ENCODE data around the gene ARHGAP27. TPM values are rescaled to one million over a fixed set of nuclear protein-coding genes. Genes with fewer than 3 reads are reported as not detected.
"Not testable (repeated sequence)": the region's sequence is repeated elsewhere in the genome, so short reads cannot be mapped to it uniquely, and the experiment has no call there.

The ARHGAP27 gene
- total RNA-seq (2022), result 104 and 125 TPM in 2 replicates
- percentile 85 among the genes with signal in this experiment for Bru-seq, nascent RNA
- percentile 82 among the genes with signal in this experiment for BruChase-seq, experiment 1, labeled RNA remaining after a 6-hour chase
- percentile 81 among the genes with signal in this experiment for BruChase-seq, experiment 2, labeled RNA remaining after a 2-hour chase
- long read RNA-seq, full-length matches to known transcripts, result 17 of 83 reads
- long read RNA-seq, partial matches to known transcripts, result 18 of 83 reads
- long read RNA-seq, other reads (novel, unspliced or antisense), result 48 of 83 reads

- CTCF ChIA-PET, result interaction anchor here (1.0 kb wide), 1 partner anchor 14 kb away, joined by 4 read pairs; no protein-coding TSS in a partner anchor
- peak; percentile 70 for DNase-seq
- no TSS peak for BruUV-seq (replicated peaks)
- Mint-ChIP-seq H3K4me3 (ENCODE audit: low read depth, unreplicated experiment) (peak within 1 kb of the TSS; percentile 93), H3K9me3 (ENCODE audit: low read depth, unreplicated experiment) (no peaks in the 10 kb centered on the region), H3K36me3 (ENCODE audit: insufficient read depth, unreplicated experiment) (peaks cover 88% of the 10 kb centered on the region), H3K4me1 (ENCODE audit: low read depth, unreplicated experiment) (peaks cover 21% of the 10 kb centered on the region), H3K27me3 (ENCODE audit: unreplicated experiment) (no peaks in the 10 kb centered on the region), H3K27ac (ENCODE audit: unreplicated experiment) (peak within 1 kb of the TSS; percentile 83)
- no peak for TF ChIP-seq CTCF (IDR thresholded peaks at IDR 0.05; ENCODE audit: unreplicated experiment)
- intact Hi-C loops (cut with micrococcal nuclease; ENCODE audit: unreplicated experiment), result no loop called here
Measured at GRCh38 chr17:45432405-45433158, at the start of gene ARHGAP27. Gene ARHGAP27 (minus strand): TSS chr17:45432870. CDS start chr17:45430279, 2,591 bp downstream.

GRCh38 chr17:45482317-45482716, 49.6 kb upstream of the ARHGAP27 start:
- H3K36me3 Mint-ChIP-seq (ENCODE audit: insufficient read depth, unreplicated experiment), result peaks cover 19% of the 10 kb centered on the region
- not testable (repeated sequence) for BruUV-seq (replicated peaks)

DNA sequence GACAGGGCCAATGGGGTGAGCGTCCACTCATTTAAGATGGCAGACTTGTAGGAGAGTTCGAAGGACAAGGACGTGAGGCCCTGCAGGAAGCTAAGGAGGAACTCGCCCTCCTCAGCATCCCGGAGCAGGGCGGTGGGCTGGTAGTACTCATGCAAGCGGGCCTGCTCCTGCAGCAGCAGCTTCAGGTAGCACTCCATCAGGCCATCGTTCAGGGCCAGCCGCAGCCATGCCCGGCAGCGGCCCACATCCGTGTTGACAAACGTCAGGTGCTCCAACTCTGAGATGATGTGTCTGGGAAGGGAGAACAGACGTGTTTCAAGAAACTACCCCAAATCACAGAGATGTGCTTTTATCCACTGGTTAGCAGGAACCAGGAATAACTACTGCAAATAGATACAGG, 42.8 kb upstream of the ARHGAP27 start:
- H3K4me3 Mint-ChIP-seq (ENCODE audit: low read depth, unreplicated experiment); H3K27me3 Mint-ChIP-seq (ENCODE audit: unreplicated experiment); BruUV-seq (replicated peaks); H3K27ac Mint-ChIP-seq (ENCODE audit: unreplicated experiment); intact Hi-C loops (cut with micrococcal nuclease; ENCODE audit: unreplicated experiment); DNase-seq; H3K9me3 Mint-ChIP-seq (ENCODE audit: low read depth, unreplicated experiment); CTCF ChIA-PET: not testable (repeated sequence)
- Mint-ChIP-seq H3K36me3 (ENCODE audit: insufficient read depth, unreplicated experiment) (peaks cover 39% of the 10 kb centered on the region), H3K4me1 (ENCODE audit: low read depth, unreplicated experiment) (peaks cover 14% of the 10 kb centered on the region)

More at GRCh38 chr17:45482317-45482716, 49.6 kb upstream of the ARHGAP27 start:
- H3K27ac Mint-ChIP-seq (ENCODE audit: unreplicated experiment); intact Hi-C loops (cut with micrococcal nuclease; ENCODE audit: unreplicated experiment); H3K9me3 Mint-ChIP-seq (ENCODE audit: low read depth, unreplicated experiment); H3K4me3 Mint-ChIP-seq (ENCODE audit: low read depth, unreplicated experiment); DNase-seq; CTCF ChIA-PET; H3K27me3 Mint-ChIP-seq (ENCODE audit: unreplicated experiment): not testable (repeated sequence)
- H3K4me1 Mint-ChIP-seq (ENCODE audit: low read depth, unreplicated experiment), result peaks cover 37% of the 10 kb centered on the region

DNA sequence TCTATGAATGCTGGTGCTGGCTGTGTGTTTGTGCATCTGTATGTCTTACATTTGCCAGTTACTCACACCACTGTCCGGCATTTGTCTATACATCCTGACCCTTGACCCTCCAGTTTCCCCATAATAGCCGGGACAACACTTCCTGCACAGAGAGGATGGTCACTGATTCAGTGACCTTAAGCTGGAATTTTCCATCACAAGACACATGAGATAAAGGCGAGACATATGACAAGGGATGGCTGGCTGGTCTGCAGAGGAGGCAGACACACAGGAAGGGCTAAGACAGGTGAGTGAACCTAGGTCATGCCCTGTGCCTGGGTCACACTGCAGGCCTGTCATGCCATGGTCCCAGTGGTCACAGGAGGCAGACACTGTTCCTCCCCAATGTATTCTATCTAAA, 39.6 kb upstream of the ARHGAP27 start:
- BruUV-seq (replicated peaks), result not testable (repeated sequence)
- peaks cover 27% of the 10 kb centered on the region for H3K4me1 Mint-ChIP-seq (ENCODE audit: low read depth, unreplicated experiment)

GRCh38 chr17:45469204-45469563, 36.5 kb upstream of the ARHGAP27 start:
- DNase-seq, result peak; percentile 29
- H3K4me3 Mint-ChIP-seq (ENCODE audit: low read depth, unreplicated experiment); BruUV-seq (replicated peaks); CTCF ChIA-PET; H3K27me3 Mint-ChIP-seq (ENCODE audit: unreplicated experiment); H3K9me3 Mint-ChIP-seq (ENCODE audit: low read depth, unreplicated experiment): not testable (repeated sequence)
- Mint-ChIP-seq H3K36me3 (ENCODE audit: insufficient read depth, unreplicated experiment) (peaks cover 25% of the 10 kb centered on the region), H3K27ac (ENCODE audit: unreplicated experiment) (peak overlapping the region; percentile 89), H3K4me1 (ENCODE audit: low read depth, unreplicated experiment) (peaks cover 27% of the 10 kb centered on the region)
- intact Hi-C loops (cut with micrococcal nuclease; ENCODE audit: unreplicated experiment), result loop anchor here (5.0 kb wide), 1 partner anchor 42 kb away; no protein-coding TSS in a partner anchor

More for the DNA sequence above, 39.6 kb upstream of the ARHGAP27 start:
- CTCF ChIA-PET; H3K4me3 Mint-ChIP-seq (ENCODE audit: low read depth, unreplicated experiment); H3K9me3 Mint-ChIP-seq (ENCODE audit: low read depth, unreplicated experiment); H3K27me3 Mint-ChIP-seq (ENCODE audit: unreplicated experiment); H3K27ac Mint-ChIP-seq (ENCODE audit: unreplicated experiment); intact Hi-C loops (cut with micrococcal nuclease; ENCODE audit: unreplicated experiment); DNase-seq: not testable (repeated sequence)
- H3K36me3 Mint-ChIP-seq (ENCODE audit: insufficient read depth, unreplicated experiment), result peaks cover 26% of the 10 kb centered on the region

DNA sequence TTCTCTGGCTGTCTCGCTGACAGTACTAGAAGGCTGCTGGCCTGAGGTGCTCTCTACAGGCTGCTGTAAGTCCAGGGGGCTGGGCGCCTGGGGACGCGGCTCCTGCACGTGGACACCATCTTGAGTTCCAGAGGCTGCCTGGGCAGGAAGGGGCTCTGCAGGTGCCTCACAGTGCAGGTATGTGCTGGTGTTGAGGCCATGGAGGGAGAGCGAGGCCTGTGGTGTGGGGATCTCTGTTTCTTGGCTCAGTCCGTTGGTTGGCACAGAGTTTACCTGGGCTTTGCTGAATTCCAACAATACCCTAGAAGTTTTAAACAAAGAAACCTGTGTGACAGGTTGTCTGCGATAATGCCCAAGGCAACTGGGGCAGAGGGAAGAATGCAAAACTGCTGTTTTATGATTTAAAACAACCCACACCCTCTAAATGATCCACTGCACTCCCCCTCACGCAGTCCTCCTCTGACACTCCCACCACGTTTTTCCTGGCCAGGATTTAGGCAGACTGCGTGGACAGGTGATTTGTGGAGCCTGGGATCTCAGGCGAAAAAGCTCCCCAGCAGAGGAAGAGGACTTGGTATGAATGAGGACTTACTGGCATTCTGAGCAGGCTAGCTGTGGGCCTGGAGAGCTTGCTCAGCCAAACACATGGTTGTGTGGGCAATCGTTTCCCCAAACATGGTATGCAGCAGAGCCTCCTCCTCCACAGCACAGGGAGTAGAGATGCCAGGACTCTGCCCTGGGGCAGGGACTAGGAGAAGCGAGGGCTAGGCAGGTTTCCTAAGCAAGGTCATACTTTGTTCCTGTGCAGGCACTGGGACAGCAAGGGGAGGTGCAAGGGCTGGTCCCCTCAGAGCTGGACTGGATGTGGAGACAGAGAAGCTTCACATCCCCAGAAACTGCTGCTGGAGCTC, 35.9 kb upstream of the ARHGAP27 start:
- Mint-ChIP-seq H3K36me3 (ENCODE audit: insufficient read depth, unreplicated experiment) (peaks cover 19% of the 10 kb centered on the region), H3K4me1 (ENCODE audit: low read depth, unreplicated experiment) (peaks cover 27% of the 10 kb centered on the region), H3K4me3 (ENCODE audit: low read depth, unreplicated experiment) (peak overlapping the region; percentile 62), H3K27ac (ENCODE audit: unreplicated experiment) (peak overlapping the region; percentile 89)
- H3K27me3 Mint-ChIP-seq (ENCODE audit: unreplicated experiment); H3K9me3 Mint-ChIP-seq (ENCODE audit: low read depth, unreplicated experiment); CTCF ChIA-PET; BruUV-seq (replicated peaks): not testable (repeated sequence)
- intact Hi-C loops (cut with micrococcal nuclease; ENCODE audit: unreplicated experiment), result loop anchor here (5.0 kb wide), 1 partner anchor 41 kb away; no protein-coding TSS in a partner anchor
- peak; percentile 84 for DNase-seq

- H3K27ac Mint-ChIP-seq (ENCODE audit: unreplicated experiment), result peak overlapping the region; percentile 86
- DNase-seq, result peak; percentile 83
Measured at GRCh38 chr17:45461524-45462327, 29.1 kb upstream of the ARHGAP27 start.

GRCh38 chr17:45460422-45460821, 27.8 kb upstream of the ARHGAP27 start:
- peaks cover 31% of the 10 kb centered on the region for H3K36me3 Mint-ChIP-seq (ENCODE audit: insufficient read depth, unreplicated experiment)
- H3K27ac Mint-ChIP-seq (ENCODE audit: unreplicated experiment); CTCF ChIA-PET; DNase-seq; H3K9me3 Mint-ChIP-seq (ENCODE audit: low read depth, unreplicated experiment); intact Hi-C loops (cut with micrococcal nuclease; ENCODE audit: unreplicated experiment); BruUV-seq (replicated peaks); H3K27me3 Mint-ChIP-seq (ENCODE audit: unreplicated experiment); H3K4me3 Mint-ChIP-seq (ENCODE audit: low read depth, unreplicated experiment): not testable (repeated sequence)
- H3K4me1 Mint-ChIP-seq (ENCODE audit: low read depth, unreplicated experiment), result peaks cover 22% of the 10 kb centered on the region

More at GRCh38 chr17:45461524-45462327, 29.1 kb upstream of the ARHGAP27 start:
- Mint-ChIP-seq H3K4me1 (ENCODE audit: low read depth, unreplicated experiment) (peaks cover 22% of the 10 kb centered on the region), H3K36me3 (ENCODE audit: insufficient read depth, unreplicated experiment) (peaks cover 32% of the 10 kb centered on the region), H3K4me3 (ENCODE audit: low read depth, unreplicated experiment) (peak overlapping the region; percentile 26)
- H3K9me3 Mint-ChIP-seq (ENCODE audit: low read depth, unreplicated experiment); BruUV-seq (replicated peaks); intact Hi-C loops (cut with micrococcal nuclease; ENCODE audit: unreplicated experiment); H3K27me3 Mint-ChIP-seq (ENCODE audit: unreplicated experiment): not testable (repeated sequence)
- CTCF ChIA-PET, result interaction anchor here (0.6 kb wide), 1 partner anchor 409 kb away, joined by 4 read pairs; no protein-coding TSS in a partner anchor

All from Calu3 (cell line).